OCI-LY7 (cell line): ENCODE data around the gene ARFGEF3. TPM values are rescaled to one million over a fixed set of nuclear protein-coding genes. Genes with fewer than 3 reads are reported as not detected.

Source experiments
- BruUV-seq: library from RNA; stranded (reverse); fragments of 400-500 nt; replicated peaks from 2 replicates; lab custom pipeline; 2021; lab: Mats Ljungman, UMichigan
- CTCF ChIA-PET: fragments of 300-600 bp; sonication (Branson Sonifier 250); formaldehyde crosslinking; loops from one replicate; lab custom pipeline; 2022; ENCODE audit warnings: antibody characterized with exemption; ENCODE audit not compliant: unreplicated experiment; lab: Charles Lee
- POLR2A ChIA-PET: fragments of 300-600 bp; sonication (Branson Sonifier 250); formaldehyde crosslinking; loops from one replicate; lab custom pipeline; 2022; ENCODE audit warnings: antibody characterized with exemption; lab: Charles Lee
- DNase-seq: peaks from one replicate; pipeline ENCODE4 v3.0.0-alpha.2; 2015; ENCODE audit warnings: low spot score
- H2AFZ ChIP-seq: fragments of 200-600 bp; sonication (generic), shearing (Covaris generic); 2 replicates; pipeline ENCODE4 v1.6.1; 2014; ENCODE audit warnings: mild to moderate bottlenecking, antibody characterized with exemption, low read length, moderate library complexity
- H3K27ac ChIP-seq: fragments of 200-600 bp; sonication (generic); 2 replicates; pipeline ENCODE4 v1.5.1; 2014; ENCODE audit warnings: mixed run types, low read depth, mild to moderate bottlenecking, moderate library complexity, low read length, inconsistent platforms; ENCODE audit not compliant: poor library complexity, severe bottlenecking
- H3K36me3 ChIP-seq: fragments of 200-600 bp; sonication (generic); 2 replicates; pipeline ENCODE4 v1.6.1; 2014; ENCODE audit warnings: mild to moderate bottlenecking, antibody characterized with exemption, low read length, moderate library complexity, mixed read lengths; ENCODE audit not compliant: insufficient read depth
- H3K4me1 ChIP-seq: fragments of 200-600 bp; sonication (generic); 2 replicates; pipeline ENCODE4 v1.5.1; 2014; ENCODE audit warnings: mild to moderate bottlenecking, low read length; ENCODE audit not compliant: insufficient read depth, poor library complexity, severe bottlenecking
- H3K4me2 ChIP-seq: fragments of 200-600 bp; sonication (generic); 2 replicates; pipeline ENCODE4 v1.6.1; 2014; ENCODE audit warnings: mild to moderate bottlenecking, low read length
- H3K4me3 ChIP-seq: fragments of 200-600 bp; sonication (generic); 2 replicates; pipeline ENCODE4 v1.5.1; 2014; ENCODE audit warnings: mild to moderate bottlenecking, low read depth, low read length; ENCODE audit not compliant: poor library complexity, severe bottlenecking
- H3K79me2 ChIP-seq: fragments of 200-600 bp; sonication (generic); 2 replicates; pipeline ENCODE4 v1.6.1; 2016; ENCODE audit warnings: low read depth, mild to moderate bottlenecking, low read length, moderate library complexity, mixed read lengths; ENCODE audit not compliant: insufficient read depth
- H3K9me2 ChIP-seq: fragments of 200-600 bp; sonication (generic); 2 replicates; pipeline ENCODE4 v1.6.1; 2016; ENCODE audit warnings: mild to moderate bottlenecking, low read length, mixed read lengths; ENCODE audit not compliant: insufficient read depth
- H3K9me3 ChIP-seq: fragments of 200-600 bp; sonication (generic); 2 replicates; pipeline ENCODE4 v1.6.1; 2014; ENCODE audit warnings: mild to moderate bottlenecking, mixed run types, low read length, mixed read lengths
- H4K20me1 ChIP-seq: fragments of 200-600 bp; sonication (generic); 2 replicates; pipeline ENCODE4 v1.6.1; 2014; ENCODE audit warnings: mild to moderate bottlenecking, antibody characterized with exemption, low read length, moderate library complexity, mixed read lengths; ENCODE audit not compliant: insufficient read depth
- CTCF ChIP-seq: fragments of 200-600 bp; sonication (generic); conservative IDR thresholded peaks from 2 replicates; pipeline ENCODE4 v1.5.1; 2014; ENCODE audit warnings: mild to moderate bottlenecking, antibody characterized with exemption, low read length, moderate library complexity, mixed read lengths
- EZH2phosphoT487 ChIP-seq: fragments of 200-600 bp; sonication (generic); IDR thresholded peaks from 2 replicates; pipeline ENCODE4 v1.6.1; 2018; ENCODE audit warnings: low read depth, borderline replicate concordance, mild to moderate bottlenecking, mixed run types, antibody characterized with exemption, low read length, moderate library complexity, mixed read lengths
- intact Hi-C: fragments of 100-400 bp; cut with micrococcal nuclease; formaldehyde crosslinking; loops from one replicate; pipeline ENCODE4 v1.10.0; 2022; ENCODE audit not compliant: unreplicated experiment
- total RNA-seq, 2 experiments: library from RNA; depleted of rRNA in 1 of 2; stranded (reverse); fragments of >200 nt in 1 of 2; shearing (Covaris generic) in 1 of 2; gene quantifications; 2 replicates each; pipeline ENCODE4 v1.2.3, GENCODE V29; 2014 to 2022

ARFGEF3 gene
- total RNA-seq, 2 experiments from 2014 or later: not detected

GRCh38 chr6:138129190-138129589 is 32.5 kb upstream of the ARFGEF3 start:
- no TSS peak for BruUV-seq
- H2AFZ ChIP-seq: no peak overlapping the region
- intact Hi-C loops: no loop called here
- no peak overlapping the region for H3K4me2 ChIP-seq
- no peaks in the 10 kb centered on the region for H3K9me3 ChIP-seq
- no peaks in the 10 kb centered on the region for H3K4me1 ChIP-seq
- no peaks in the 10 kb centered on the region for H3K79me2 ChIP-seq
- ChIA-PET CTCF (no interaction called here), POLR2A (interaction anchor here (0.8 kb wide), 1 partner anchor 117 kb away, joined by 5 read pairs; no protein-coding TSS in a partner anchor)
- no peak overlapping the region for H3K4me3 ChIP-seq
- no peaks in the 10 kb centered on the region for H3K36me3 ChIP-seq
- H3K27ac ChIP-seq: no peak overlapping the region
- DNase-seq: no peak
- TF ChIP-seq CTCF (no peak), EZH2phosphoT487 (no peak)
- H3K9me2 ChIP-seq: no peaks in the 10 kb centered on the region
- no peaks in the 10 kb centered on the region for H4K20me1 ChIP-seq

GRCh38 chr6:138142806-138143205 is 18.9 kb upstream of the ARFGEF3 start:
- Histone ChIP-seq H3K4me1 (no peaks in the 10 kb centered on the region), H3K4me2 (no peak overlapping the region), H3K36me3 (no peaks in the 10 kb centered on the region), H3K4me3 (no peak overlapping the region), H3K9me3 (no peaks in the 10 kb centered on the region), H2AFZ (no peak overlapping the region), H4K20me1 (no peaks in the 10 kb centered on the region), H3K27ac (no peak overlapping the region), H3K79me2 (no peaks in the 10 kb centered on the region), H3K9me2 (no peaks in the 10 kb centered on the region)
- ChIA-PET POLR2A (no interaction called here), CTCF (no interaction called here)
- no peak for TF ChIP-seq EZH2phosphoT487
- TF ChIP-seq CTCF: no peak
- DNase-seq: no peak
- intact Hi-C loops: no loop called here
- no TSS peak for BruUV-seq

- H3K4me3 ChIP-seq: no peak overlapping the region
- TF ChIP-seq CTCF: no peak
- TF ChIP-seq EZH2phosphoT487: no peak
- H3K4me1 ChIP-seq: no peaks in the 10 kb centered on the region
- peak; percentile 6 for DNase-seq
- ChIA-PET CTCF (no interaction called here), POLR2A (interaction anchor here (0.6 kb wide), 2 partner anchors 13 to 545 kb away, joined by 3 to 5 read pairs; no protein-coding TSS in a partner anchor)
- no peak overlapping the region for H2AFZ ChIP-seq
- H3K79me2 ChIP-seq: no peaks in the 10 kb centered on the region
- H3K9me3 ChIP-seq: no peaks in the 10 kb centered on the region
- no peaks in the 10 kb centered on the region for H4K20me1 ChIP-seq
- BruUV-seq: no TSS peak
- no peaks in the 10 kb centered on the region for H3K9me2 ChIP-seq
- no peak overlapping the region for H3K27ac ChIP-seq
- no peak overlapping the region for H3K4me2 ChIP-seq
- intact Hi-C loops: no loop called here
- no peaks in the 10 kb centered on the region for H3K36me3 ChIP-seq
Observed at GRCh38 chr6:138145402-138145801, 16.3 kb upstream of the ARFGEF3 start.
